Measurements from ENCODE around the gene IL20RA.

IL20RA gene

GRCh38 chr6:137043710-137044365, 927 bp downstream of the IL20RA start:
- peak; percentile 76 for DNase-seq

- no peak for DNase-seq
Measured at GRCh38 chr6:137040393-137040792, 4.4 kb downstream of the IL20RA start.

GRCh38 chr6:137039010-137039409, 5.8 kb downstream of the IL20RA start:
- no peak for DNase-seq

- no peak for DNase-seq
Measured at GRCh38 chr6:137036566-137037300, 8.0 kb downstream of the IL20RA start.

- no peak for DNase-seq
Measured at GRCh38 chr6:137033828-137034227, 10.9 kb downstream of the IL20RA start.

GRCh38 chr6:137031122-137031521, 13.6 kb downstream of the IL20RA start:
- DNase-seq: no peak

- DNase-seq: no peak
Measured at GRCh38 chr6:137028912-137029311, 15.9 kb downstream of the IL20RA start.

GRCh38 chr6:137025786-137026730, 18.7 kb downstream of the IL20RA start:
- DNase-seq: no peak

- no peak for DNase-seq
Measured at GRCh38 chr6:137024237-137024990, 20.4 kb downstream of the IL20RA start.

- no peak for DNase-seq
Measured at GRCh38 chr6:137020776-137021175, 24.0 kb downstream of the IL20RA start.

- no peak for DNase-seq
Measured at GRCh38 chr6:137019476-137020272, 25.1 kb downstream of the IL20RA start.

- no peak for DNase-seq
Measured at GRCh38 chr6:137017081-137017480, 27.7 kb downstream of the IL20RA start.

GRCh38 chr6:137016356-137016755, 28.4 kb downstream of the IL20RA start:
- DNase-seq: no peak

GRCh38 chr6:137015943-137016342, 28.8 kb downstream of the IL20RA start:
- no peak for DNase-seq

GRCh38 chr6:137013738-137014602, 30.8 kb downstream of the IL20RA start:
- no peak for DNase-seq

GRCh38 chr6:137013031-137013430, 31.7 kb downstream of the IL20RA start:
- no peak for DNase-seq

GRCh38 chr6:137011406-137011805, 33.4 kb downstream of the IL20RA start:
- no peak for DNase-seq

GRCh38 chr6:137010128-137010718, 34.5 kb downstream of the IL20RA start:
- no peak for DNase-seq

GRCh38 chr6:137008204-137008603, 36.6 kb downstream of the IL20RA start:
- DNase-seq: no peak

GRCh38 chr6:137006056-137006455, 38.7 kb downstream of the IL20RA start:
- DNase-seq: no peak

All from retina (tissue), 1 donor.